GM10266 (cell line): ENCODE data around the gene KLK5.
"Not testable (repeated sequence)": the region's sequence is repeated elsewhere in the genome, so short reads cannot be mapped to it uniquely, and the experiment has no call there.

Experiments used
- DNase-seq: peaks from one replicate; pipeline ENCODE4 v3.0.0; 2012; ENCODE audit errors: extremely low spot score
- TF ChIP-seq, protein P1 (sequence below): IDR thresholded peaks from 2 replicates; pipeline ENCODE4 v1.5.1; 2012; ENCODE audit warnings: mild to moderate bottlenecking, low read depth; ENCODE audit not compliant: control insufficient read depth, insufficient read depth; ENCODE audit errors: missing control alignments

Gene KLK5

DNA sequence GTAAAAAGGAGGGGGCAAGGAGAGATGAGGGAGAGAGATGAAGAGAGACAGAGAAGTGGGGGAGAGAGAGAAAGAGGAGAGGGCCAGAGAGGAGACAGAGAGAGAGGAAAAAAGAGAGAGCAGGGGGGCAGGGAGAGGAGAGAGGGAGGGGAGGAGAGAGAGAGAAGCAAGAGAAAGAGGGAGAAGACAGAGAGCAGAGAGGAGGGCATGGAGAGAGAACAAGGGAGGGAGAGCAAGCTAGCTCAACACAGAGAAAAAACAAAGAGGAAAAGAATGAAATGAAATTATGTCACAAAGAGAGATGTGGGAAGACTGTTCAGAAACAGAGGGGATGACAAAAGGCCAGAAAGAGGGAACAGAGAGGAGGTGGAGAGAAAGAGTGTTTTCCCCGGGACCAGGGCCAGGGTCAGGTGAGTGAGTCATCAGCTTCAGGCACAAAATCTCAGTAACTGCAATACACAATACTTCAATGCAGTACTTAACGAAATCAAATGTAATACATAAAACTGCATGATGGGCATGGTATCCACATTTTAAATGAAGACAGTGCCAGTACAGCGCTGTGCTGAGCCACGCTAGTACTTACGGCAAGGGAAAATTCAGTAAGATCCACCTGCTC is 26.0 kb upstream of the KLK5 start:
- TF ChIP-seq, protein P1, sequence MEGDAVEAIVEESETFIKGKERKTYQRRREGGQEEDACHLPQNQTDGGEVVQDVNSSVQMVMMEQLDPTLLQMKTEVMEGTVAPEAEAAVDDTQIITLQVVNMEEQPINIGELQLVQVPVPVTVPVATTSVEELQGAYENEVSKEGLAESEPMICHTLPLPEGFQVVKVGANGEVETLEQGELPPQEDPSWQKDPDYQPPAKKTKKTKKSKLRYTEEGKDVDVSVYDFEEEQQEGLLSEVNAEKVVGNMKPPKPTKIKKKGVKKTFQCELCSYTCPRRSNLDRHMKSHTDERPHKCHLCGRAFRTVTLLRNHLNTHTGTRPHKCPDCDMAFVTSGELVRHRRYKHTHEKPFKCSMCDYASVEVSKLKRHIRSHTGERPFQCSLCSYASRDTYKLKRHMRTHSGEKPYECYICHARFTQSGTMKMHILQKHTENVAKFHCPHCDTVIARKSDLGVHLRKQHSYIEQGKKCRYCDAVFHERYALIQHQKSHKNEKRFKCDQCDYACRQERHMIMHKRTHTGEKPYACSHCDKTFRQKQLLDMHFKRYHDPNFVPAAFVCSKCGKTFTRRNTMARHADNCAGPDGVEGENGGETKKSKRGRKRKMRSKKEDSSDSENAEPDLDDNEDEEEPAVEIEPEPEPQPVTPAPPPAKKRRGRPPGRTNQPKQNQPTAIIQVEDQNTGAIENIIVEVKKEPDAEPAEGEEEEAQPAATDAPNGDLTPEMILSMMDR = no peak
- DNase-seq = no peak

DNA sequence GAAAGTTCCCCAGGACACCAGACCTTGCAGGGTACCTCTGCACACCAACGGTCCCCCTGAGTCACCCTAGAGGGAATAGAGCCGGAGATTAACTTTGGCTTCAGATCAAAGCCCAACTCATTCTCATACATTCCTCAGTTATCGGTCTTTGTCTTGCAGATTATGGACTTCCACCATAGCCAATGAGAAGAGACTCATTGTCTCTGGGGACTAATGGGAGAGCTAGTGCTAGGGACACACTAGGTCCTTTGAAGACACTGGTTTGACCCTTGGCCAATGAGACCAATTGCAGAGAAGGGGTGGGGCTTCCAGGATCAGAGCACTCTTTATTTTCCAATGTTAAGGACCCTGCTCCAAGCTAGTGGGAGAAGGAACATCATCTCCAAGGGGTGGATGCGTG is 24.8 kb upstream of the KLK5 start:
- no peak for DNase-seq
- TF ChIP-seq, protein P1 = no peak

- TF ChIP-seq, protein P1 = no peak
- DNase-seq = no peak
Observed at GRCh38 chr19:50975766-50976165, 22.9 kb upstream of the KLK5 start.

- TF ChIP-seq, protein P1 = no peak
- DNase-seq = no peak
Observed at GRCh38 chr19:50974702-50975556, 22.1 kb upstream of the KLK5 start.

- TF ChIP-seq, protein P1 = no peak
- DNase-seq = no peak
Observed at GRCh38 chr19:50972795-50973376, 20.0 kb upstream of the KLK5 start.

- DNase-seq = not testable (repeated sequence)
Observed at GRCh38 chr19:50969810-50970209, 17.0 kb upstream of the KLK5 start.

DNA sequence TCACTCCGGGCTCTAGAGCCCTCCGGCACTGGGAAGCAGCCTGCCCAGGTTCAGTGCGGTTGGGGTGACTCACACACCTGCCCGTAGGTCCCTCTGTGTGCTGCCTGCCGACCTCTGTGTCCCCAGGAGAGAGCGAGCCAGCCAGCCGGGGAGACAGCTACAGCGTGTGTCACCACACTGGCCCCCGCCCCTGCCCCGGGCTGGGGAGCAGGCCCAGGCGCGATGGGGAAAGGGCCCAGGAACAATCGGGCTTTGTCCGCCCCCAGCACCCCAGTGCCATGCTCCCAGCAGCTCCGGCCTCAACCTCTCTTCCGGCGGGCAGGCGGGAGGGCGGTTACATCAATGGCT is 16.5 kb upstream of the KLK5 start, which contains the start of gene KLK6:
TSS of gene KLK6 (minus strand) at position 179 of the 348 bp plus-strand sequence. CDS start 1,487 bp downstream, outside the sequence.
- no peak for DNase-seq
- TF ChIP-seq, protein P1 = no peak
